ENCODE results near the gene FRY.

Gene FRY

DNA sequence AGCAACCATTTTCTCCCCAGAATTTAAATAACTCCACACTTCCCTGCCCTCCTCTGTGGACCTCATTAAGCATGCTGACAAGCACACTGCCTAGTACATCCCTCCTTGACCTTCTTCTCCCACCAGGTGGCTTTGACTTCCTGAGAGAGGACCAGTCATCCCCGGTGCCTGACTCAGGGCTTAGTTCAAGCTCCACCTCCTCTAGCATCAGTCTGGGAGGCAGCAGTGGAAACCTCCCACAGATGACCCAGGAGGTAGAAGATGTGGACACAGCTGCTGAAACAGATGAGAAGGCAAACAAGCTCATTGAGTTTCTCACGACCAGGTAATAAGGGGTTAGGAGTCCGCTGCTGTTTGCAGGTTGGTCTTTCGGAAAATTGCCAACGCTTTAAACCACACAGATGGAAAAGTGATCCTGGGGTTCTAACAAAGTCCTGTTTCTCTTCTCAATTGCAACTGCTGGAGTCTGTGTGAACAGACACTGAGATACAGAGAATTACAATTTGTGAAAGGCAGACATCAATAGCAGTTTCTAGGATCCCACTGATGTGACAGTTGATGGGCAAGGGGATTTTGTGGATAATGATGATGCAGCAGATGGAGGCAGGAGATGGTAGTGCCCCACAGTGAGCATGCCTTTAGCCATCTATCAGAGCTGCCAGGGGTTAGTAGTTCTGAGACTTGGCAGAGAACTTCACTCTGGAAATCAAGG is 196.9 kb downstream of the FRY start:
- peak; percentile 50 to 73 for DNase-seq

DNA sequence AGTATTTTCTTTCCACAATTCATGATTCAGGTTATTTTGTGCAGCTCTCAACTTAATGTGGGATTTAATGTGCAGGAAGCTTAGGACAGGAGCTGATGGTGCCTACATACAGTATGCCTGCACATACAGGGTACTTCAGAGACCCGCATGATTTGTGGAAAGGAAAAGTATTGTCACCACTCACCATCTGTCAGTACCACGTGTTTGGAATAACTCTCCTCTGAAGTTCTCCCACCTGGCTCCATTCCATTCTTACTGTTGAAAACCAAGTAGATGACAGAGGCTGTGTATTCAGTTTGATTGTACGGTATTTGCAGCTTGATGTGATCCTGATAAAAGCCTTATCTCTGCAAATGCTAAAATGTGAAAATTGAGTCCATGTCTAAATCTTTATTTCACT is 197.9 kb downstream of the FRY start:
- DNase-seq = peak; percentile 48 to 81

DNA sequence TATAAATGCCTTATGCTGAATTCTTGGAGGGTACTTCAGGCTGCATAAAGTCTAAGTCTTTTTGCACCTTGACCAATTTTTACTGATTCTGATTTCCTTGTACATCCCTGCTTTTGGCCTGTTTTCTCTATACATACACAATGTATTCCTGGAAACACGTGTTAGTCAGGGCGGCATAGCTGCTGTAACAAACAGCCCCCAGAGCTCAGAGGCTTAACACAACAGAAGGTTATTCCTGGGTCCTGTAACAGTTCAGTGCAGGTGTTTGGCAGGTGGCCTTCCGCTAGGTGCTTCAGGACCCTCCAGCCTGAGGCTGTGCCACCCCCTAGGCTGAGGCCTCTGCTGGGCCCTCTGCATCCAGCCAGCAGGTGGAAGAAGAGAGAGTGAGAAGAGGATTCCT is 200.7 kb downstream of the FRY start:
- DNase-seq = no peak

DNA sequence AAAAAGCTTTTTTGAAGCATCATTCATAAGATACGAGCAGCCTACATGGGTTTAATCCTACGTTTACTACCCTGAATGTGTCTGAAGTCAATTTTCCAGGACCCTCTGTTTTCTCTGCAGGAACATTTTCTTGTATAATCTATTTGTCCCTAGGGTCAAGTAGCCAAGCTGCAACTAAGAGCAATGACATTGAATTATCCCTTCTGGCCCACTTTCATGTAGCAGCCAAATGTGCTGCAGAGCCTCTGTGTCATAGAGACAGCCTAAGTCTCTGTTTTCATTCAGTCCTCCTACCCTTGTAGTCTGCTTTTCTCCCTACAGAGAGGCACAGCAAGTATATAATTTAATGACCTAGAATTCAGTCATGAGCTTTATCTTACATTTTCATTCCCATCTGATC is 201.5 kb downstream of the FRY start:
- DNase-seq = peak in 1 of 2 experiments; percentile 8

DNA sequence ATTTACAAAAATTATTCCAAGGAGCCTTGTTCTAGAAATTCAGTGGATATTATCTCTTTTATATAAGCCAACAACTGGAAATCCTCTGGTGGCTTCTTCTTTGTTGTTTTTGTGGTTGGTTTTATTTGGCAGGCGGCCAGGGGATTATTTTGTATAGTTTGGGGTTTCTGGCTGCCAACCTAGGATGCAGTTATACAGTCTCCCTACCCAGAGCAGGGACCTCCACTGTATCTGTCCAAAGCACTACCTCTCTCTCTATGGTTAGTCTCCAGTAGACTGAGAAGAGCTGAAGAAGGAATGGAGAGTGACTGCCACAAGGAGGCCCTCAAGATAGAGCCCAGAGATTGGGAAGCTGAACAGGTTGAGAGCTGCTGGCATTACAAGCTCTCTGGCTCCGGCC is 203.3 kb downstream of the FRY start:
- DNase-seq = peak in 1 of 2 experiments; percentile 22

DNA sequence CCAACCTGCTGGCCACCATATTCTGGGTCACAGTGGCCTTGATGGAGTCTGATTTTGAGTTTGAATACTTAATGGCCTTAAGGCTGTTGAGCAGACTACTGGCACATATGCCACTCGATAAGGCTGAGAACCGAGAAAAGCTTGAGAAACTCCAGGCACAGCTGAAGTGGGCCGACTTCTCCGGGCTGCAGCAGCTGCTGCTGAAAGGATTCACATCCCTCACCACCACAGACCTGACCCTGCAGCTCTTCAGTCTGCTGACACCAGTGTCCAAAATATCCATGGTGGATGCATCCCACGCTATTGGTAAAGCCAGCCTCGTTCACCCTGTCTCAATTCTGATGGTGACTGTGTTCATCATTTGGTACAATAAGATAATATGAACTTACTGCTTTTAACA is 206.1 kb downstream of the FRY start:
- no peak for DNase-seq

DNA sequence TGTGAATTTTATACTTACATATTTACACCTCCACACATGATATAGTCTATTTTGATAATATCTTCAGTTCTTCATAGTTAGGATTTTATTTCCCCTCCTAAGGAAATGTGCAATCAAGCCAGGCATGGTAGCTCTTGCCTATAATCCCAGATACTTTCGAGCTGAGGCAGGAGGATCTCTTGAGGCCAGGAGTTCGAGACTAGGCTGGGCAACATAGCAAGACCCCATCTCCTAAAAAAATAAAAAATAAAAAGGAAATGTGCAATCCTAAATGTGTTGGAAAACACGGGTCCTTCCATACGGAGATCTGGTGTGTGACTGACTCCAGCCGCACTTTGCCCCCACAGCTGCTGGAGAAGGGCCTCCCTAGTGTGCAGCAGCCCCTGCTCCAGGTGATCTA is 212.1 kb downstream of the FRY start:
- no peak for DNase-seq

DNA sequence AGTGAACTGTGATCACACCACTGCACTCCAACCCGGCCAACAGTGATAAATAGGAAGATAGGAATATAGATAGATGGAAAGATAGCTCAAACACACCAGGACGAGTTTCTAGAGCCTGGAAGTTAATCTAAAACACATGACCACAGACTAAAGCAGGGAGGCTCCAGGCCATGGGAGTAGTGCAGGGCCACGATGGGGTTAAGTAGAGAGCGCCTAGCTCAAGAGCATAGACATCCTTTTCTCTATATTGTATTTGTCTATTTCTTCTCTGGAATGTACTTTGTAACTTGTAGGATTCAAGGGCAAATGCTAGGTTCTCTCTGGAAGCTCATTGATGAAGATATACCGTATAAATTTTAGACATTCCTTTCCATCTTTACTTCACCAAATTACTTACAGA is 214.0 kb downstream of the FRY start:
- no peak for DNase-seq

DNA sequence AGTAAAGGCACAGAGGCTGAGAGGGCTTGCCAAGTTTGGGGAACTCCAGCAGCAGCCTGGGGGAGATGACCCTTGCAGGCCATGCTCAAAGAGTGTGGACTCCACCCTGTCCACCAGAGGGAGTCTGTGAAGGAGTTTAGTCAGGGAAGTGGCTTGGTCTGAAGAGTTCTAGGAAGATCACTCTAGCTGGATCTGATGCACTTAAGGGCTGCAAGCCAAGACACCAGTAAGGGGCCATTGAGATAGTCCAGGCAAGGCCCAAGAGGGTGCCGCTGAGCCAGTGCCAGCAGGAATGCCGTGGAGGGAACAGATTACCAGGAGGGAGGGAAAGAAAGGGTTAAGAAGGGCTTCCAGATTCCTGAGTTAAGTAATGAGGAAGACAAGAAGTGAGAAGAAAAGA is 214.9 kb downstream of the FRY start:
- peak; percentile 10 to 76 for DNase-seq

DNA sequence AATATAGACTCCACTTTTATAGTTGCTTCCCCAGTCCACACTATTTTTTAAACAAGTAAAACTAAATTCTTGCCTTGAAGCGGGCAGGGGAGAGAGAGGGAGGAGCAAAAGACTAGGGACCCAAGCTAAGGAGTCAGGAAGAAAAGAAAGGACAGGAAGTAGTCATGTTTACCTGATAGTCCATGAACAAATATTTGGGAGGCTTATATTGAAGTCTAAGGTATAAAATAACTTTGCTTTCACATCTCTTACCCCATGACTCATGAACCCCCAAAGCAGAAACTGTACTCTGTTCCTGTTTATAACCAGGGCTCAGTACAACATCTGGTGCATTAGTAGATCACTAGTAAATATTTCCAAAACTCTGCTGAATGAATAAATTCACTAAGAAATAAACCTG is 216.3 kb downstream of the FRY start:
- DNase-seq = no peak

DNA sequence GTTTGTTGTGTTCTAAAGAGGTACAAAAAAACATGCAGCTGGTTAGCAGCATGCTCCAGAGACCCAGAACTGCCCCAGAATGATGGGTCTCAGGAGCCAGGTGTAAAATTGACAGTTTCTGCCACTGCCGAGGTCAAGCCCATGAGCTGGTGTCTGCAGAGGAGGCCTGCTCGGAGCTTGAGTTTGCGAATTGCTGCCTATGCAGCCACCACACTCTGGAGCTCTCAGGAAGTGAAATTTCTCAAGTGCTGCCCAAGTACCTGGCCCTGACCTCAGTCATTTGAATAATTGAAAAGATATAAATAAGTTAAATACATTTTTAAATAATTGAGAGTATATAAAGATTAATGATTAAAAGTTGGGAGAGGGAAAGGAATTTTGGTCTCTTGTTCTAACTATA is 217.2 kb downstream of the FRY start:
- DNase-seq = no peak

DNA sequence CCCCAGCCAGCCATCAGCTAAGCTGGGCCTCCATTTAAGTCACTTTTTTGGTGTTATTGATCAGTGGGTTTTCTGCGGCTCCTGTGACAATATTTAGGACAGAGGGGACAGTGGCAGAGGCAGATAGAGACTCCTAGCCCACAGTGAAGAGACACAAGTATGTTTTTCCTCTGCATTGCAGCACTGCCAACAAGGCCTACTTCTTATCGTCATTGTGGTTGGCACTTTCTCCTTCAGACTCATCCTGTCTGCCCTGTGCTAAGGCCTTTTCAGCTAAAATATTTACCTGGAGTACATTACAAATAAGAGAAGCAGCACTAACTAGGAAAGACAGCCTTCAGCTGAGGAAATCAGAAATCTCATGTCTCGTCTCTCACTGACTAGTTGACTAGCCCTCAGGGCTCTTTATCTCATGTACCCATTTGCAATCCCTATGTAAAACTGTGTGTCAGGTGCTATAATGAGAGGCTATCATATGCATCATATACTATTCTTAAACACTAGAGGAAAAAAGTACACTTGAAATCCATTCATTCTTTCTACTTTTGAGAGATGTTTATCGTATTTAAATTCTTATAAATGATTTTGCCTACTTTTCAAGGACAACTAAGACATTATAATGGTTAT is 221.4 kb downstream of the FRY start:
- DNase-seq = no peak

DNA sequence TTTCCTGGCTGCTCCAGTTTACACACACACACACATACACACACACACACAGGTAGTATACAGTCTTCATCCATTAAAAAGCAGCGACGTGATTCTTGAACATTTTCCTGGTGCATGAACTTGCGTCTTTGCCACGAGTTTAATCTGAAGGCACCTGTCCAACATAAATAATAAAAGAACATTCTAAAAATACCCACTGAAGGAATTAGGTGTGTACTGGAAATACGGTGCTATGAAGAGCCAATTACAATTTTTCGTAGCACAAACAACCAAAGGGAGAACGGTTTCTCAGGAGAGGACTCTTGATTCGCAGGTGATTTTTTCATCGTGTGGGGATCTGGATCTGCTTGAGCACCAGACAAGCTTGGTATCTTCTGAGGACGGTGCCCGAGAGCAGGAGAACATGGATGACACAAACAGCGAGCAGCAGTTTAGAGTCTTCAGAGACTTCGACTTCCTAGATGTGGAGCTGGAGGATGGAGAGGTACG is 222.4 kb downstream of the FRY start:
- DNase-seq = no peak

DNA sequence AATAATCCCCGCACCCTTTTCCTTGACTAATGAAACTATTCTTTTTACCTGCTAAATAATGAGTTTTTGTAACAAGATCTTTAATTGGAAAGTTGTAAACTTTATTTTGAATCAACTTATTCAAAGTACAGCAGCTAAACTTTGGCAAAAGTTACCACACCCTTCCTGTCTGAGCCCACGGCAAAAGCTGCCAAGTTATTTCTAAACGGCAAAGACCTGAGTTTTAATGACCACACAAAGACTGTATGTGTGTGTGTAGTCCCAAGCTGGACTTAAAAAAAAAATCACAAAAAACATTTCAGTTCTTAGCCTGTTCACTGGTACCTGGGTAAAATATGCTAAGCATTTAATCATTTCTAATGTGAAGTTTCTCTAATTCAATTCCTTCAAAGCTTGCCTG is 222.8 kb downstream of the FRY start:
- no peak for DNase-seq

DNA sequence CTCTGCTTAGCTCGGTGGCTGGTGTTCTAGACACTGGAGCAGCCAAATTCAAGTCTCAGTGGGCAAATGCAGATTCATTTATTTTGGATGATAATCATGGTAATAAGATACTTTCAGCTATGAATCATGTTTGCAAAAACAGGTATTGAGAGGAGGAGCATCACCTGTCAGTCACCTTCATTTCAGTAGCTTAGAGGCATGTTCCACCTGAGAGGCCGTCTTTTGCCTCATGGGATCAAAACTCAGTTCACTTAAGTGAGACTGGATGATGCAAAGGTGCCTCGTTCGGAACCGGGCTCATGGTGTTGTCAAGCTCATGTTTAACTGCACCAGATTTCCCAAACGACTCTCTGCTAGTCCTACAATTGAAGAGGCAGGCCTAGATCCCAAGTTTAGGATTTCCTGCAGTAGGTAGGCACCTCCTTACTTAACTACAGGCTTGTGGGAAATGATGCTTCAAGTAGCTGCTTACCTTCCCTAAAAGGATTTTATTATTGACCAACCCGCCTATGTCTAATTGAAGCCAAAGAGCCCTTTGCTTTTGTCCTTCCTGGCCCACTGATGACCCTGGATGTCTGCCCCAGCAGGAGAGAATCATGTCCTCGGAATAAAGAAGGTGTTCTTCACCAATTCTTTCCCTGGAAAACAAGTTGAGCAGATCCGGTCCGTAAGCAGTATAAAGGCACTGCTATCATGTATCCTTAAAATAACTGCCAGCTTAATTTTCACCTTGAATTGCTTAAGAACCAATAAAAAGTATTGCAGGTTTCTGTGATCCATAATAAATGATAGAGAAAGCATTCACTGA is 223.5 kb downstream of the FRY start:
- DNase-seq = no peak

DNA sequence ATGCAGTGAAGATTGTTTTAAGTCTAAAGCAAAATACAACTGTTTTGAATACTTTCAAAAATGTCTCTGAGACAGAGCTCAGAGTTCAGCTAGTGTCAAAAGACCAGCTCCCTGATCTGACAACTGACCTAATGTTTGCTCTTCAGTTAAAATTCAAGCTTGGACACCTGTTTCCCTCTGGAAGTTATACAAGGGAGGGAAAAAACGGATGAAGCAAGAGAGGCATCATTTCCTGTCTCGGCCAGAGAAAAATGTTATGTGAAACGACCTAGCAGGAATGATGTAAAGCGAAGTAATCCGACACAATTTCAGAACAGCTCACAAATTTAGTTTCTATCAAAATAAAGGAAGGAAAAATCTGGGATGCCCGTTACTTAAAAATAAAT is 224.1 kb downstream of the FRY start:
- DNase-seq = no peak

DNA sequence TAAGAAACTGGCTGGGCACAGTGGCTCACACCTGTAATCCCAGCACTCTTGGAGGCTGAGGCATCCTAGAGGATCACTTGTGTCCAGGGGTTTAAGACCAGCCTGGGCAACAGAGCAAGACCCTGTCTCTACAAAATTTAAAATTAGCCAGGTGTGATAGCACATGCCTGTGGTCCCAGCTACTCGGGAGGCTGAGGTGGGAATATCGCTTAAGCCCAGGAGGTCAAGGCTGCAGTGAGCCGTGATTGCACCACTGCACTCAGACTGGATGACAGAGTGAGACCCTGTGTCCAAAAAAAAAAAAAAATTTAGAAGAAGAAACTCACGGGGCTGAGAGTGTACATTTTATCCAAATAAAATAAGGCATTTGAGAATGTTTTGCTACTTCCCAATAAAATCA is 224.7 kb downstream of the FRY start:
- DNase-seq = no peak

DNA sequence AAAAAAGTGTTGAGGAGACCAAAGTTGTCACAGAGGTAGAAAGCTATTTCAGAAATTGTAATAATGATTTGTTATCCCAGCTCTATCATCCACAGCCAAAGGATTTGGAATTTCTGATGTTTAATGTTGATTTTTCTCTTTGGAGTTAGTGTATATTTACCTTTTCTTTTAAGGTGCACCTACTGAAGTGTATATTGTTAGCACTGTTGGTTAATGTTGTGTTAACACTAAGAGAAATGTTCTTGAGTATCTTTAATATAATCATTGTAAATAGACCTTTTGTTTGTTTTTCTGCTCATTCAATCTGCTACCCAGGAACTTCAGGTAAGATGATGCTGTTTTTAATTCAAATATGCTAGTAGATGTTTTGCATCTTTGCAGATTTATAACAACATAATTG is 226.1 kb downstream of the FRY start:
- DNase-seq = no peak

DNA sequence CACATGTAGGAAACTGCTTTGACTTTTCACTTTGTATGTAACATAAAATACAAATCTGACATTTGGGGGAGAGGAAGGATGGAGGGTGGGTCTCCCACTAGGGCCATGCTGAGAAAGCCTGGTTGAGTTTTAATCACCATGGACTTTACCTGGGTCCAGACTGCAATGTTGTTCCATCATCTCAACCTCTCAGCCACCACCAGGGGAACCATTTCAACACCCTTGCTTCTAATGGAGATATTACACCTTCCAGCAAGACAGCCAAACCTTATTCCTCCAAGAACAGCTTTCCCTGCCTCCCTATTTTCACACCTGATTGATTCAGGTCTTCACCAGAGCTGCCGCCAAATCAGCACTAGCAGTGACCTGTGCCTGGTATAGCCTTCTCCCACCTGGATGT is 227.5 kb downstream of the FRY start:
- DNase-seq = no peak

DNA sequence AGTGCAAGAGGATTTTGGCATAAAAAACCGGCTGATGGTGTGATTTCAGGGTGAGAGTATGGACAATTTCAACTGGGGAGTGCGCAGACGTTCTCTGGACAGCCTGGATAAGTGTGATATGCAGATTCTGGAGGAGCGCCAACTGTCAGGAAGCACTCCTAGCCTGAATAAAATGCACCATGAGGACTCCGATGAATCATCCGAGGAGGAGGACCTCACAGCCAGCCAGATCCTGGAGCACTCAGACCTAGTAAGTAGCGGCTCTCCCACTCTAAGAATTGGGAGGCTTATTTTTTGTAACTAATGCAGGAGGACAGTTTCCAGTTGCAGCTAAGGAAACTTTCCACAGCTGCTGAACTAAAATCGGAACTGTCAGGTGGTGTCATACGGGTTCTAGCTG is 230.0 kb downstream of the FRY start:
- peak; percentile 81 to 93 for DNase-seq

DNA sequence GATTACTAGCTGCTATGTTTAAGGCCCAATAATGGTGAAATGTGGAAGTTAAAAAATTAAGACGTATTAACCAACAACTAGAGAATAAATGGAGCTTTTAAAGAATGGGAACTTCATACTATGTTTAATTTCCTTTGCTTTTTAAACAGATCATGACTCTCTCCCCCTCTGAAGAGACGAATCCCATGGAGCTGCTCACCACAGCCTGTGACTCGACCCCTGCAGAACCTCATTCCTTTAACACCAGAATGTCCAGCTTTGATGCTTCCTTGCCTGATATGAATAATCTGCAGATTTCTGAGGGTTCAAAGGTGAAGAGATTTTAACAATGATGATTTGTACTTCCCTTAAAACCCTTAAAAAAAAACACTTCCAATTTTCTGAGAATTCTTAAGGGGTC is 230.6 kb downstream of the FRY start:
- DNase-seq = peak in 1 of 2 experiments; percentile 15

DNA sequence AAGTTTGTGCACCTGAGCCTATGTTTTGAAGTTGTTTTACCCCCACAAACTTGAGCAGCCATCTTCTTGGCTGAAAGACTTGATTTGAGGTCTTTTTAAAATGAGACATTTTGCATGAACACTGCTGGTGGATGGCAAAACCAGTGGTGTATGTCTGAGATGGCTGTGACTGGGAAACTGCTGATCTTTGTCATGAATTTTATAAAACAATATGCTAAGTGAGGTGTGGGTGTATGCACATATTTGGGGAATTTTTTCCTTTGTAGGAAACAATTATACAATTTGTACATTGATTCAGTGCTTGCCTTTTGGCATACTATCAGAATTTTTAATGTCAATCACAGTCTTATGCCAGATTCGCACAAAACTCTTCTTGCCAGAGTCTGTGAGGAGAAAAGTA is 231.0 kb downstream of the FRY start:
- DNase-seq = peak in 1 of 2 experiments; percentile 21

DNA sequence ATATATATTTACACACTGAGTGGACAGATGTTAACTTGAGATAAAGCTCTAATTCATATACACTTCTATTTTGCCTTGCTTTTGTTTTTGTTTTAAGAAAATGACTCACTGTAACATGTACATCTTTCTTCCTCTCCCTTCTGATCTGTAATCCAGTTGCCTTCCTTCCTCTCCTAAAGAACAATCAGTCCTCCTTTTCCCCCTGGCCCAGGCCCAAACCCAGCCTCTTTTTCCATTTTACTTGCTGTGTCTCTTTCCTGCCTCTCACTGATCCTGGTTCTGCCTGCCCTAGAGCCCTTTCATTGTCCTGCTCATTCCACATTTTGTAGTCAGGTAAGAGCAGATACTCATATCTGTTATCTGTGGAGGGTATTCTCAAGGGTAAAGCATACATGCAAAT is 232.8 kb downstream of the FRY start:
- DNase-seq = no peak

DNA sequence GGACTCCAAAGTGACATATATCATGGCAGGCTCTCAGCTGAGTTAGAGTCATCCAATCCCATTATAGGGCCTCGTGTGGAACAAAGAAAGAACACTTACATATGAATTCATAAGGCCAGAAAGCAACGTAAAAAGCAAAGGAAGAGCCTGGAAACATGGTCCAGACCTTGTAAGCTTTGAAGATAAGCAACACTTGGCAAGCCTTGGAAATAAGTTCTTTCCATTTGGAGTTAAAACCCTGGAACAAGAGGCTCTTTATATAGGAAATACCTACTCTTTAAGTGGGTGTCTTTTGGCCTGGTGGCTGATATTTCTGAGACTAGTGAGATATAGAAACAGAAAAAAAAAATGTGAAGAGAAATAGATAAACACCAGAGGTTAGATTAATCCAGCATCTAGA is 234.2 kb downstream of the FRY start:
- DNase-seq = no peak
